H1 (cell line): ENCODE data around the gene STIM1. TPM values are rescaled to one million over a fixed set of nuclear protein-coding genes. Genes with fewer than 3 reads are reported as not detected.

Experiments
- KDM4A ChIP-seq: IDR thresholded peaks from one replicate; pipeline ENCODE4 v1.7.1; 2012; ENCODE audit warnings: low read depth, mild to moderate bottlenecking, moderate library complexity, low read length, inconsistent platforms; ENCODE audit not compliant: severe bottlenecking
- TBP ChIP-seq: IDR thresholded peaks from 2 replicates; pipeline ENCODE4 v1.6.1; 2011; ENCODE audit warnings: low read depth, low read length, improper control_type of control experiment
- polyA plus RNA-seq, 7 experiments: library from polyadenylated mRNA; depleted of rRNA in 3 of 7; stranded (reverse) in 5 of 7; unstranded in 2 of 7; fragments of >200 nt in 5 of 7; fragments of 200-250 nt in 2 of 7; gene quantifications; 1 replicate in 5 of 7; 2 replicates in 1 of 7; 4 replicates in 1 of 7; pipeline versions ENCODE4 v1.2.1 to v1.2.3, GENCODE V29; 2011 to 2013; ENCODE audit warnings: missing spikeins in 2 of 7, mixed read lengths in 2 of 7
- total RNA-seq: library from RNA; stranded (reverse); fragmentation: NEBNext Ultra II Directional; extraction: Animal tissue kit (Norgen Biotek cat#: 25700); gene quantifications from 2 replicates; pipeline ENCODE4 v1.2.1, GENCODE V29; 2021

STIM1 gene
- total and polyA plus RNA-seq, 2 of the 8 experiments (the other 6 are each of a cell fraction or from before 2014, with no cell fraction given), result 11.1 to 12.2 TPM

DNA sequence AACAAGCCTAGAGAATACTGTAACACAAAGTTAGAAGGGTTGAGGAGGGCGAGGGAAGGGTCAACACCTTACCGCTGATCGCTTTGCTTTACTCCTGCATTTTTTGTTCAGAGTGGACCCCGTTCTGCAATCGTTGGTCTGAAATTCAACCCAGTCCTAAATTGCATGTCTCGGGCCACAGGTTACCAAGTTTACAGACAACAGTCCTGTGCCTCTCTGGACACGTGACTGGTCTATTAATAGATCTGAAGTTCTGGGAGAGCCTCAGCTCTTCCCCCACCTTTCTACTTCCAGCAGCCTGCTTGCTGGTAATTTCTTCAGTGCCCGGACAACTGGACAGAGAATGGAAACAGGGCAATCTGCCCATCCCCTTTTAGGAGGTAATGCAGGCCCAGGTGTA lies 74.2 kb downstream of the STIM1 start (continued):
- TF ChIP-seq TBP (no peak), KDM4A (no peak)
